HG02973 (cell line): ENCODE results near the gene OOEP.
A peak's percentile ranks its signal among the peaks of the same experiment; 100 is the strongest.
"Not testable (repeated sequence)": the region's sequence is repeated elsewhere in the genome, so short reads cannot be mapped to it uniquely, and the experiment has no call there.

Source experiments
- ATAC-seq: cut with Tn5 transposase; IDR thresholded peaks from one replicate; pipeline ENCODE4 v1.9.1; 2021; ENCODE audit warnings: moderate library complexity; ENCODE audit not compliant: unreplicated experiment

OOEP gene

GRCh38 chr6:73369563-73369962 is at the start of gene OOEP:
Gene OOEP, minus strand, starts transcription at chr6:73369897. Its CDS starts 105 bp downstream, at chr6:73369792.
- no peak for ATAC-seq

GRCh38 chr6:73418081-73418741 is 48.5 kb upstream of the OOEP start:
- no peak for ATAC-seq

DNA sequence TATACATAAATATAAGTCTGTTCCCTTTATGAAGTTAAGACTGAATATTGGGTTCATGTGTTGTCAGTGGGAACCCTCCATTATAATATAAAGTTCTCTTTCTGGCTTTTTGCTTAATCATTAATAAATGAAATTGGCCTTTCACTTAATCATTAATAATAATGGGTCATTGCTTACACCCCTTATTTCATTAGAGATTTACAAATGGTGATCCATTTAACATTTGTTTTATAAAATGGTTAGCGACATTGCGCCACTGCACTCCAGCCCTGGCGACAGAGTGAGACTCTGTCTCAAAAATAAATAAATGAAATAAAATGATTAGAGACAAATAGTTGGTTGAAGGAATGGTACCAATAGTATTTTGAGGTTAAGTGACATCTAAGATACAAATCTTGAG is 43.4 kb upstream of the OOEP start:
- ATAC-seq = no peak

- ATAC-seq = no peak
Observed at GRCh38 chr6:73409395-73409794, 39.7 kb upstream of the OOEP start.

DNA sequence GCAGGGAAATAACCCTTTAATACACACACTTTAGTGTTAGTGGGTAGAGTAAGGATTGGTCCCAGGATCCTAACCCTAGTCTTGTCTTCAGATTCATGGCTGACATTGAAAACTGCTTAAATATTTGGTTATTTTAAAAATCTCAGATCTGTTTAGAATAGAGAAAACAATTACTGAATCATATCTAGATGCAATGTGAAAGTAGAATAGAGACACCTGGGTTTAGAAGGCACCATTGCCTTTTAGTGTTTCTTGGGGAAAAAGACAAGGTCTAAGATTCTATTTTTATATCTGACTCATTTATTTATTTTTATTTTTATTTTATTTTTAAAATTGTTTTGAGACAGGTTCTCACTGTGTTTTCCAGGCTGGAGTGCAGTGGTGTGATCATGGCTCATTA is 31.0 kb upstream of the OOEP start:
- no peak for ATAC-seq

DNA sequence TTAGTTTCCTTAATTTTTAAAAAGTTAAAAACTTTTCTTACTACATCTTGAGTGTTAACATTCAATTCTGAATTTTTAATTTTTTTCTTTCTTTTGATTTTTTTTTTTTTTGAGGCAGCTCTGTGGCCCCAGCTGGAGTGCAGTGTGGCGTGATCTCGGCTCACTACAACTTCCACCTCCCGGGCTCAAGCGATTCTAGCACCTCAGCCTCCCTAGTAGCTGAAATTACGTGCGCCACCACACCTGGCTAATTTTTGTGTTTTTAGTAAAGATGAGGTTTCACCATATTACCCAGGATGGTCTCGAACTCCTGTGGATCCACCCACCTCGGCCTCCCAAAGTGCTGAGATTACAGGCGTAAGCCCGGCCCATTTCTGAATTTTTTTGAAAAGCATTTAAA is 26.2 kb upstream of the OOEP start:
- no peak for ATAC-seq

DNA sequence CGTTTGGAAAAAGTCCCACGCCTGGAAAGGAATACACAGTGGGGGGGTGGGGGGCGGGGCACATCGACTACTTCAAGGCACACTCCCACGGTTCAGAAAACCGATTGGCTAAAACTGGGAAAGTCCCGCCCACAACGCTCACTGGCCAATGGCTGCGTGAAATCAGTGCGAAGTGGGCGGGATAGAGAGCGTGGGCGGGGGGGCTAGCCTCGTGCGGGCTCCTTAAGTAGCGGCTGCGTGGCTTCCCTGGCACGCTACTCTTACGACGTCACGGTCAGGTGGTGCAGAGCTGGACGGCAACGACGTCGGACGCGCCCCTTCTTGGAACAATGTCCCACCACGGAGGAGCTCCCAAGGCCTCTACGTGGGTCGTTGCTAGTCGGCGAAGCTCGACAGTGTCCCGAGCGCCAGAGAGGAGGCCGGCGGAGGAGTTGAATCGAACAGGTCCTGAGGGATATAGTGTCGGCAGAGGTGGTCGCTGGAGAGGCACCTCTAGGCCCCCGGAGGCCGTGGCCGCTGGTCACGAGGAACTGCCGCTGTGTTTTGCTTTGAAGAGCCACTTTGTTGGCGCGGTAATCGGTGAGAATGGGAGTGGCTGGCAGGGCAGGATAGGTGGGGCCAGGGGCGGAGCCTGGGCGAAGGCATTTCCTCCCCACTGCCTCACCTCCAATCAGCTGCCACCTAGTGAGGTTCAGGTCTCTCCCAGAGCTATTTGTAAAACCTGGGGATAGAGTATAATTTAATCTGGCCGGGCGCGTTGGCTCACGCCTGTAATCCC is 25.1 kb upstream of the OOEP start, which contains the start of gene DDX43:
Gene DDX43 (plus strand): TSS at position 252 of the 778 bp plus-strand sequence. CDS start 78 bp downstream, at position 330.
- no peak for ATAC-seq

DNA sequence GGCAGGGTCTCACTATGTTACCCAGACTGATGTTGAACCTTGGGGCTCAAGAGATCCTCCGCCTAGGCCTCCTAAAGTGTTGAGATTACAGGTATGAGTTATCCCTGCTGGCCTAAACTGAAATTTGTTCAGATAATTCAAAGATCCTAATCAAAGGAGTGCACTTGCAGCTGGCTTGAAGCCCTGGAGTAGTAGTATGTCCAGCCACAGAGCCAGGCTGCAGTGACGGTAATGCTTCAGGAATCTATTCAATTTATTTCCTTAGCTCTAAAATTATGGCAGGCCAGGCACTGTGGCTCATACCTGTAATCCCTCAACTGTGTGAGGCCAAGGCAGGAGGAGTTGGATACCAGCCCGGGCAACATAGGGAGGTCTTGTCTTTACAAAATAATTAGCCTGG is 23.6 kb upstream of the OOEP start:
- no peak for ATAC-seq

GRCh38 chr6:73392188-73392587 is 22.5 kb upstream of the OOEP start:
- ATAC-seq = not testable (repeated sequence)

DNA sequence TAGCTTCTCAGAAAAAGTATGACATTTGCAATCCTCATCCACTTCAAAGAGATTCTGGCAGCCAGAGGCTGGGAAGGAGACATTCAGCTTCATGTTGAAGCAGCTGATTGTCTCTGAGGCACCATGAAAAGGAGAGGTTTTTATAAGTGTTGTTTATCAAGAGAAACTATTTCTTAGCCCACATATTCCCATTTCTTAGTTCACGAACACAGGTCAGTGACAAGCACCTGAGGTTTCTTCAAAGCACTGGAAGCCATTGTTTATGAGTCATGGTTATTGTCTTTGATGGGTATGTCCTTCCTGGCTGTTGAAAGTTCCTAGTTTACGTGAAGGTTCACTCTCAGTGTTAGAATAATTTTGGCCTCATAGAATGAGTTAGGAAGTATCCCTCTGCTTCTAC is 22.0 kb upstream of the OOEP start:
- ATAC-seq = no peak

GRCh38 chr6:73389854-73390253 is 20.2 kb upstream of the OOEP start:
- no peak for ATAC-seq

- peak; percentile 75 for ATAC-seq
Observed at GRCh38 chr6:73388800-73389512, 19.3 kb upstream of the OOEP start.

- ATAC-seq = no peak
Observed at GRCh38 chr6:73388433-73388799, 18.7 kb upstream of the OOEP start.

- ATAC-seq = no peak
Observed at GRCh38 chr6:73382462-73383113, 12.9 kb upstream of the OOEP start.

DNA sequence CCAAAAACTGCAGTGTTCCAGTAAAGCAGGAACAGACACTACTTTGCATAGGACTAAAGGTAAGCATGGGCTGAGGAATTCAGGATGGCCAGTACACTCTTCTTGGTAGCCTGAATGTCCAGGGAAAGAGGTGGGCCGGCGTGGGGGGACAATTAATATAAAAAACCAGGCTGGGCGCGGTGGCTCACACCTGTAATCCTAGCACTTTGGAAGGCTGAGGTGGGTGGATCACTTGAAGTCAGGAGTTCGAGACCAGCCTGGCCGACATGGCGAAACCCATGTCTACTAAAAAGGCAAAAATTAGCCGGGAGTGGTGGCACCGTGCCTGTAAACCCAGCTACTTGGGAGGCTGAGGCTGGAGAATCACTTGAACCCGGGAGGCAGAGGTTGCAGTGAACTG is 11.8 kb upstream of the OOEP start:
- not testable (repeated sequence) for ATAC-seq

GRCh38 chr6:73377225-73377624 is 7.5 kb upstream of the OOEP start:
- no peak for ATAC-seq

DNA sequence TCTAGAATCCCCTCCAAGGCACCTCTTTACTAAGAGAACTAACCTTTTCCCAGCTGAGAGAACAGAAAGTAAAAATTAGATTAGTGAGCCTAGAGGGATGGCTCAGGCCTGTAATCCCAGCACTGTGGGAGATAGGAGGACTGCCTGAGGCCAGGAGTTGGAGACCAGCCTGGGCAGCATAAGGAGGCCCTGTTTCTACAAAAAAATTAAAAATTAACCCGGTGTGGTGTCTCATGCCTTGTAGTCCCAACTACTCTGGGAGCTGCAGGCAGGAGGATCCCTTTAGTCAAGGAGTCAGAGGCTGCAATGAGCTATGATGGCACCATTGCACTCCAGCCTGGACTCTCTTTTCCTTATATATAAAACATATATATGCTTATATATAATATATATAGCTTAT is 5.5 kb upstream of the OOEP start:
- ATAC-seq = no peak

GRCh38 chr6:73372516-73372915 is 2.8 kb upstream of the OOEP start:
- ATAC-seq = no peak

DNA sequence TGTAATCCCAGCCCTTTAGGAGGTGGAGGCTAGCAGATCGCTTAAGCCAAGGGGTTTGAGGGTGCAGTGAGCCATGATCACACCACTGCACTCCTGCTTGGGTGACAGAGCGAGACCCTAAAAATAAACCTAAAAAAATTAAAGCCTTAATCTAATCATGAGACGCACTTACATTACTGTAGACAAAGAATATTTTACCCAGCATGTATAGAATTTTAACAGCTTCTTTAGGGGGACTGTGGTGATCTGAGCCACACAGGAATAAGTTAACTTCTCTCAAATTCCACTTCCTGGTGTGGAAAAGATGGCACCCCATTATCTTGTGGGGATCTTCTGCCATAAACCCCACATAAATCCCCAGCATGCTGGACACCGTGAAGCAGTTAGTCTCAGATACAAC is 2.3 kb upstream of the OOEP start:
- ATAC-seq = no peak

DNA sequence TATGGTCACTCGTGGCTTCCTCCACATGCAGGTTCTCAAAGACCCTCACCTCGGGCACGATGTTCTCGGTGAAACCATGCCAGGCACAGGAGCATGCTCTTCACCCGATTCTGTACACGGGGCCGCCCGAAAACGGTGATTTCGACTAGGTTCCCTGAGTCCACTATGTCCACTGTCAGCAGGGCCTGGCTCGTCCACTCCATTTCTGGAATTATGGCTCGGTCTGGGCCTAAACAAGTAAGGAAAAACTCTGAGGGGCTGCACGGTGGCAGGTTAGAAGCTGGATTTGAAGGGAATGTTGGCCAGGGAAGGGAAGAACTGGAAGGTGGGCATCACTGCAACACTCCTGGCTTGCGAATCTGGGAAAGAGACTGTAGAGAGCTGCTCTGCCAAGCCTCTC is 540 bp downstream of the OOEP start:
- ATAC-seq = no peak

- no peak for ATAC-seq
Observed at GRCh38 chr6:73368675-73369074, 1.0 kb downstream of the OOEP start.
